Upper lobe of left lung (tissue), 6 donors: Measurements from ENCODE around the gene MAPK14. TPM values are rescaled to one million over a fixed set of nuclear protein-coding genes. Genes with fewer than 3 reads are reported as not detected.

ENCODE experiments used
- ATAC-seq, 2 donors: fragments of 200-7000 bp; cut with Tn5 transposase; one replicate each; pipeline ENCODE4 v1.9.1; 2022; ENCODE audit warnings: mild to moderate bottlenecking in 2 of 2, moderate library complexity in 2 of 2; ENCODE audit not compliant: low FRiP score in 2 of 2
- DNase-seq, 2 donors: peaks; one replicate each; pipeline ENCODE4 v3.0.0-alpha.2; 2019 to 2020
- H3K27ac ChIP-seq, 4 donors: fragments of 200-600 bp; sonication (generic); one replicate each; pipeline ENCODE4 v1.5.1; 2016 to 2019
- H3K27me3 ChIP-seq, 4 donors: fragments of 200-600 bp; sonication (generic); one replicate each; pipeline ENCODE4 v1.5.1; 2017 to 2019
- H3K36me3 ChIP-seq, 4 donors: fragments of 200-600 bp; sonication (generic); one replicate each; pipeline ENCODE4 v1.5.1; 2016 to 2019
- H3K4me1 ChIP-seq, 4 donors: fragments of 200-600 bp; sonication (generic); one replicate each; pipeline ENCODE4 v1.5.1; 2018 to 2019
- H3K4me3 ChIP-seq, 4 donors: fragments of 200-600 bp; sonication (generic); one replicate each; pipeline ENCODE4 v1.5.1; 2017 to 2019; ENCODE audit warnings: mild to moderate bottlenecking in 2 of 4, moderate library complexity in 1 of 4
- H3K9me3 ChIP-seq, 4 donors: fragments of 200-600 bp; sonication (generic); one replicate each; pipeline ENCODE4 v1.5.1; 2018 to 2019
- EP300 ChIP-seq, 4 donors: sonication (generic); formaldehyde crosslinking; IDR thresholded peaks; one replicate each; pipeline ENCODE4 v1.5.1; 2017; ENCODE audit warnings: antibody characterized with exemption in 4 of 4, control low read depth in 2 of 4
- POLR2A ChIP-seq, 4 donors: fragments of 450-650 bp; IDR thresholded peaks; one replicate each; pipeline ENCODE4 v1.5.1; 2016 to 2017; ENCODE audit warnings: antibody characterized with exemption in 4 of 4, mild to moderate bottlenecking in 2 of 4
- POLR2AphosphoS5 ChIP-seq, 2 donors: sonication (generic); formaldehyde crosslinking; IDR thresholded peaks; one replicate each; pipeline ENCODE4 v1.5.1; 2017; ENCODE audit warnings: antibody characterized with exemption in 2 of 2
- WGBS, 2 donors: methylation state at CpG; one replicate each; pipeline ENCODE4 v1.1.5; 2017 to 2018; 5-methylcytosine and 5-hydroxymethylcytosine counted together
- total RNA-seq, 6 donors: library from RNA; depleted of rRNA in 4 of 6; stranded (reverse); fragments of >200 nt in 4 of 6; gene quantifications; one replicate each; pipeline versions ENCODE4 v1.1.0 to v1.2.1, GENCODE V29; 2016 to 2021
- TF ChIP-seq, protein P1 (sequence below), 6 experiments: fragments of 450-650 bp in 4 of 6; fragments of 200-600 bp in 2 of 6; sonication (generic) in 2 of 6; IDR thresholded peaks; one replicate each; pipeline ENCODE4 v1.5.1; 2016 to 2019; ENCODE audit warnings: antibody characterized with exemption in 6 of 6
- donor health status: DM: no; HTN: no; CAD: no; lungs with moderate emphysema.
- donor health status: DM: no; HTN: yes; CAD: no; lungs with severe emphysema.

MAPK14 gene
- total RNA-seq, 6 donors from 2014 or later = 39.8 to 96.3 (median 70.8) TPM

DNA sequence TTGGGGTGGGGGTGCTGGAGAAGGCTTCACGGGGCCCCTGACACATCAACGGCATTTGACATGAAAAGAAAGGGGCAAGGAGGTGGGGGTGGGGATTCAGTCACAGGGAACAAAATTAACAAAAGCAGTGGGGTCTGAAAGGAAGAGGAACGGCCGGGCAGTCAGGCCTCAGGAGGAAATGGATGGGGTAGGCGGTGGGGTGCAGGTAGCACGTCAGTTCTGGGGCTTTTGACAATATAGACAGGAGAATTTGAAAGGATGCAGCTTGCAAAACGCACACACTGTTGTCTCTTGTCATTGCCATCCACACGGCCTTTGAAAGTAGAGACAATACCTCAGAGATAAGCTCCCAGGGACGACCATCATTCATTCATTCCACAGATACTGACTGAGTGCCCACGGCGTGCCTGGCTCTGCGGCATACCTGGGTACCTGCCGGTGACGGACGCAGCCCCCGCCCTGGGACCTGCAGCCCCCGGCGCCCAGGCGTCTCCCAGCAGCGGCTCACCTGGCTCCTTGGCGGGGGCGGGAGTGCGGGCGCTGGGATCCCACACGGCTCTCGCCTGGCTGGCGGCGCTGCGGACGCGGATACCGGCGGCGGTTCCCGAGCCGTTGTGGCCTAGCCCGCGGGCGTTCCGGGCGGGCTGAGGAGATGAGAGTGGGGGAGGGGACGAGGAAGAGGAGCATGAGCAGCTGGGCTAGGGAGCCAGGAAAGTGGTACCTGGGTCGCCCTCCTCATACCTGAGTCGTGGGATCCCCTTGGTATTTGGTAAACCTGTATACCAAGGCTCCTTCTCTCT is 3.4 kb upstream of the MAPK14 start, which contains the start of gene SLC26A8:
Gene SLC26A8, minus strand, starts transcription at position 646 of the 800 bp plus-strand sequence. CDS start 4,934 bp downstream, outside the sequence.
- H3K4me3 ChIP-seq = peak within 1 kb of the TSS in 3 of 4 donors; percentile 6 to 30 (median 23)
- ATAC-seq = no peak
- H3K4me1 ChIP-seq = peaks cover 0 to 11% (median 5%) of the 10 kb centered on the region in 4 donors
- H3K27me3 ChIP-seq = peaks cover 0 to 5% (median 0%) of the 10 kb centered on the region in 4 donors
- peak within 1 kb of the TSS in 1 of 4 donors; percentile 79 for H3K27ac ChIP-seq
- peak in 1 of 2 donors; percentile 85 for DNase-seq
- H3K9me3 ChIP-seq = no peaks in the 10 kb centered on the region
- no peak for TF ChIP-seq POLR2A (IDR thresholded peaks at IDR 0.05)
- no peak for TF ChIP-seq EP300 (IDR thresholded peaks at IDR 0.05)
- no peak for TF ChIP-seq POLR2AphosphoS5 (IDR thresholded peaks at IDR 0.05)
- TF ChIP-seq, protein P1, sequence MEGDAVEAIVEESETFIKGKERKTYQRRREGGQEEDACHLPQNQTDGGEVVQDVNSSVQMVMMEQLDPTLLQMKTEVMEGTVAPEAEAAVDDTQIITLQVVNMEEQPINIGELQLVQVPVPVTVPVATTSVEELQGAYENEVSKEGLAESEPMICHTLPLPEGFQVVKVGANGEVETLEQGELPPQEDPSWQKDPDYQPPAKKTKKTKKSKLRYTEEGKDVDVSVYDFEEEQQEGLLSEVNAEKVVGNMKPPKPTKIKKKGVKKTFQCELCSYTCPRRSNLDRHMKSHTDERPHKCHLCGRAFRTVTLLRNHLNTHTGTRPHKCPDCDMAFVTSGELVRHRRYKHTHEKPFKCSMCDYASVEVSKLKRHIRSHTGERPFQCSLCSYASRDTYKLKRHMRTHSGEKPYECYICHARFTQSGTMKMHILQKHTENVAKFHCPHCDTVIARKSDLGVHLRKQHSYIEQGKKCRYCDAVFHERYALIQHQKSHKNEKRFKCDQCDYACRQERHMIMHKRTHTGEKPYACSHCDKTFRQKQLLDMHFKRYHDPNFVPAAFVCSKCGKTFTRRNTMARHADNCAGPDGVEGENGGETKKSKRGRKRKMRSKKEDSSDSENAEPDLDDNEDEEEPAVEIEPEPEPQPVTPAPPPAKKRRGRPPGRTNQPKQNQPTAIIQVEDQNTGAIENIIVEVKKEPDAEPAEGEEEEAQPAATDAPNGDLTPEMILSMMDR (IDR thresholded peaks at IDR 0.05) = no peak
- 29 to 49% methylated on average over 11 to 22 of the region's 44 CpGs for WGBS, 2 donors
- no peaks in the 10 kb centered on the region for H3K36me3 ChIP-seq

DNA sequence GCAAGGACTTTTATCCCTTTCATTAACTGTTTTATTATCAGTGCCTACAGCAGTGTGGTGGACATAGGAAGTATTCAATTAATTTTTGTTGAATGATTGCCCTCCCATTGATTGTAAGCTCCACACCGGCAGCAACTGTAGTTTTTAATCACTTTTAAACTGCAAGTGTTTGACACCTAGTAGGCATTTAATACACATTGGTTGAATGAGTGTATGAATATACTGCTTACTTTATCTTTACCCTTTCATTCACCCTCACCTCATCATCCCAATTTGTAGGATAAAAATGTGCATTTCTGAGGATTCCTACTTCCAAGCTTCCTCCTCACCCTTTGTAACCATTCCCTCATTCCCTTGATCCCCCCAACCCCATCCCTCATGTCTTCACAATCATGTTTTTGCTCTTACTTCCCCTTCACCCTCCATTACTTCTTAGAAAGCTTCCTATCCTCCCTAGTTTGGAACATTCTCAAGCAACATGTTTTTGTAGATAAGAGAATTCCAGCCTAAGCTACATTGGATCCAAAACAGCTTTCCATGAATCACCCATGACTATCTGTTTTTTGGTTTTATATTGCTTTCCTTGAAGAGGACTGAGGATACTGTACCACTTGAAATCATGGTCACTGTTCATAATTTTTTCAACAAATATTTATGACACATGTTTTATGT is 2.2 kb upstream of the MAPK14 start:
- Histone ChIP-seq H3K27ac (peak overlapping the region in 1 of 4 donors; percentile 79), H3K36me3 (no peaks in the 10 kb centered on the region), H3K4me3 (no peak overlapping the region), H3K4me1 (peaks cover 11 to 23% (median 13%) of the 10 kb centered on the region in 4 donors), H3K9me3 (no peaks in the 10 kb centered on the region), H3K27me3 (peaks cover 0 to 5% (median 0%) of the 10 kb centered on the region in 4 donors)
- TF ChIP-seq, protein P1 (IDR thresholded peaks at IDR 0.05) = no peak
- TF ChIP-seq POLR2A (IDR thresholded peaks at IDR 0.05) = no peak
- no peak for TF ChIP-seq POLR2AphosphoS5 (IDR thresholded peaks at IDR 0.05)
- TF ChIP-seq EP300 (IDR thresholded peaks at IDR 0.05) = no peak
- ATAC-seq = no peak
- DNase-seq = no peak
- 67 to 81% methylated on average over 1 of the region's 1 CpG for WGBS, 2 donors

DNA sequence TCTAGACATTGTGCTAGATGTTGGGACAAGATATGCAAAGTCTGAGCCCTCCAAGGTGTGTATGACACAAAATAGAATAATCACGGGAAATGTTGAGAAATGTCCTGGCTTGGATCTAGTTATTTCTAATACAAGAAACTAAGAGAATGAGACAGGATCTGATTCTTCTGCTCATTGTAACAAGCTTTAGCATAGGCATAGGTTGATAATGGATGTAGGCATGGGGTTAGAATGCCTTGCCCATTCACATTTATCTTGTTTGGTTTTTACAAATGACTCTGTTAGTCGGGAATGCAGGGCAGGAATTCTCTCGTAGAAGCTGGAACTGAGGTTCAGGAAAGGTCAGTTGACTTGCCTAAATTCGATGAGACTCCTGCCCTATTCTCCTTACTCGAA is 1.7 kb upstream of the MAPK14 start:
- WGBS, 2 donors = 55 to 58% methylated on average over 5 of the region's 5 CpGs
- ATAC-seq (no peak), DNase-seq (no peak)
- TF ChIP-seq POLR2AphosphoS5 (IDR thresholded peaks at IDR 0.05) = no peak
- TF ChIP-seq, protein P1 (IDR thresholded peaks at IDR 0.05) = no peak
- no peak for TF ChIP-seq EP300 (IDR thresholded peaks at IDR 0.05)
- no peak for TF ChIP-seq POLR2A (IDR thresholded peaks at IDR 0.05)
- Histone ChIP-seq H3K36me3 (no peaks in the 10 kb centered on the region), H3K4me3 (no peak overlapping the region), H3K27ac (no peak overlapping the region), H3K4me1 (peaks cover 16 to 28% (median 18%) of the 10 kb centered on the region in 4 donors), H3K9me3 (no peaks in the 10 kb centered on the region), H3K27me3 (peaks cover 0 to 5% (median 0%) of the 10 kb centered on the region in 4 donors)

DNA sequence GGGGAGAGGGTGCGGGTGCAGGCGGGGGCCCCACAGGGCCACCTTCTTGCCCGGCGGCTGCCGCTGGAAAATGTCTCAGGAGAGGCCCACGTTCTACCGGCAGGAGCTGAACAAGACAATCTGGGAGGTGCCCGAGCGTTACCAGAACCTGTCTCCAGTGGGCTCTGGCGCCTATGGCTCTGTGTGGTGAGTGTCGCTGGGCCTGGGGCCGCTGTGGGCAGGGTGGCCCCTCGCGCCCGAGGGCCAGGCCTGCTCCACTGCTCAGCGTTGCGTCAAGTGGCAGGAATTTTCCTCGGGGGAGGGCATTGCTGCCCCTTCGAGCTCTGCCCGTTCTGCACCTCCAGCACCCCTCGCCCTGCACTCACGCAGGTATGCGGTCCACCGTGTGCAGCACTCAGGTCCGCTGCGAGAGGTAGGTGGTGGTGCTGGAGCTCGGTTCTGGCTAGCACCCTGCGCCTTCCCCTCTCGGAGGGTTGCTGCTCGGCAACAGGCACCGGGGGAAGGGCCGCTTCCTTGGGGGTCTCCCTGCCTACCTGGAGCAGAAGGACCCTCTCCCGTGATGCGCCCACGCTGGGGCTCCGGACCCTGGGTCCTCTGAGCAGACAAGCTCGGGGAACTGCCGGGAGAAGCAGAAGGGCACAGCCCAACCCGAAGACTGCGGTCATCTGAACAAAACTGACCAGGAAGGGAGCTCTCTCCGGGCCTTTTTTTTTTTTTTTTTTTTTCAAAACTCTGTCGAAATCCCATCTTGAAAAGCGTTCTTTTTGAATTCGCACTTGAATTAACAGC is 674 bp downstream of the MAPK14 start:
- H3K4me1 ChIP-seq = peaks cover 32 to 43% (median 34%) of the 10 kb centered on the region in 4 donors
- WGBS, 2 donors = 1% methylated on average over 10 to 31 of the region's 44 CpGs
- ATAC-seq = peak; percentile 39 to 48
- H3K4me3 ChIP-seq = peak overlapping the region; percentile 91 to 100 (median 99)
- H3K9me3 ChIP-seq = no peaks in the 10 kb centered on the region
- H3K27me3 ChIP-seq = peaks cover 0 to 5% (median 0%) of the 10 kb centered on the region in 4 donors
- no peak for TF ChIP-seq EP300 (IDR thresholded peaks at IDR 0.05)
- no peak for TF ChIP-seq POLR2A (IDR thresholded peaks at IDR 0.05)
- TF ChIP-seq, protein P1 (IDR thresholded peaks at IDR 0.05) = no peak
- TF ChIP-seq POLR2AphosphoS5 (IDR thresholded peaks at IDR 0.05) = peak in 1 of 2 donors; percentile 6
- DNase-seq = peak; percentile 53 to 86
- peak overlapping the region; percentile 87 to 100 (median 97) for H3K27ac ChIP-seq
- H3K36me3 ChIP-seq = no peaks in the 10 kb centered on the region
